D341Med (cell line): ENCODE data around the gene HDGFL2.
"Not testable (repeated sequence)": the region's sequence is repeated elsewhere in the genome, so short reads cannot be mapped to it uniquely, and the experiment has no call there.

Source experiments
- DNase-seq: peaks from one replicate; pipeline ENCODE4 v3.0.0; 2012; ENCODE audit warnings: low spot score

The HDGFL2 gene

DNA sequence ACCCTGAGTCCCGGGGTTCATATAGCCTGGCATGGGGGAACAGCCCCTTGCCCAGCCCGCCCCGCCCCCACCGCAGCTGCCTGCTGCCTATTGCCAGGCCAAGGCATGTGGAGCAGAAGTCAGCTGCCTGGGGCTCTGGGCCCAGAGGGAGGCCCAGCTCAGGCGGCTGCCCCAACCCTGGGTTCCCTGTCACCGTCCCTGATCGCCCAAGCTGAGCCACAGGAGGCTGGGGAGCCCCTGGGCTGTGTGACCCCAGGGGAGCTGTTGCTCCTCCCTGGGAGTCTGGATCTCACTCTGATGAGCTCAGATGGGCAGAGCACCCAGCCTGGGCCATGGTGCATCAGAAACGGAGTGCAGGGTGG is 44.8 kb downstream of the HDGFL2 start:
- no peak for DNase-seq

GRCh38 chr19:4517451-4518057 is 45.5 kb downstream of the HDGFL2 start:
- no peak for DNase-seq

- DNase-seq: no peak
Measured at GRCh38 chr19:4518345-4519171, 46.5 kb downstream of the HDGFL2 start, which contains the start of gene PLIN4. TSS of gene PLIN4 (minus strand) at chr19:4518486. CDS start at chr19:4518272, 214 bp downstream.

- no peak for DNase-seq
Measured at GRCh38 chr19:4519172-4519496, 47.0 kb downstream of the HDGFL2 start.

- no peak for DNase-seq
Measured at GRCh38 chr19:4519521-4520277, 47.6 kb downstream of the HDGFL2 start.

- DNase-seq: no peak
Measured at GRCh38 chr19:4521170-4521887, 49.2 kb downstream of the HDGFL2 start.

DNA sequence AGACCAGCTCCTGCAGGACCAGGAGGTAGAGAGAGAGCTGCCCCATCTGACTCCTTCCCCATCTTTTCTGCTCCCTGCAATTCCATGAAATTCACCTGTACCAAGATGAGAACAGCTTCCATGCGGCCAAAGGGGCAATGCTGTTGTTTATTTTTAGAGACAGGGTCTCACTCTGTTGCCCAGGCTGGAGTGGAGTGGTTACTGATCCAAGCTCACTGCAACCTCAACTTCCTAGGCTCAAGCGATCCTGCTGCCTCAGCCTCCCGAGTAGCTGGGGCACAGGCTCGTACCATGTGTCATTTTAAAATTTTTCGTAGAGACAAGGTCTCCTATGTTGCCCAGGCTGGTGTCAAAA is 49.8 kb downstream of the HDGFL2 start:
- no peak for DNase-seq

DNA sequence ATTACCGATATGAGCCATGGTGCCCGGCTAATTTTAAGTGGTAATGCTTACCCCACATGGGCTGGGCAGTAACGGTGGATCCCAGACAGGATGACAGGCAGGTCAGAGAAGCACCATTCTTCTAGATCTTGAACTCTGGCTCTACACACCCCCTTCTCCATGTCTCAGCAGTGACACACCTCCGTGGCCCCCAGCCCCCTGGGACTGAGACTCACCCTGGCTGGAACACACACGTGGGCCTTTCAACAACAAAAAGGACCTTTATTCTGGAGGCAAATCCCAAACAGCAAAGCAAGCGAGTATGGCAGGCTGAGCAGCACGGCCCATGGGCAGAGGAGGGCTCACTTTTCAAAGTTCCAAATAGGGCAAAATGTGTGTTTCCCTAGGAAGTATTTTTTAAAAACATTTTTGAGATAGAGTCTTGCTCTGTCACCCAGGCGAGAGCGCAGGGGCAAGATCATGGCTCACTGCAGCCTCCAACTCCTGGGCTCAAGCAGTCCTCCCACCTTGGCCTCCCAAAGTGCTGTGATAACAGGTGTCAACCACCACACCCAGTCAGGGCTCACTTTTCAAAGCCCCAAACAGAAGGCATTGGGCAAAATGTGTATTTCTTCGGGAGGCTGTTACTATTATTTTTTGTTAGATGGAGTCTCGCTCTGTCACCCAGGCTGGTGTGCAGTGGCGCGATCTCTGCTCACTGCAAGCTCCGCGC is 50.4 kb downstream of the HDGFL2 start:
- DNase-seq: no peak

GRCh38 chr19:4523306-4524110 is 51.4 kb downstream of the HDGFL2 start:
- DNase-seq: peak; percentile 72

DNA sequence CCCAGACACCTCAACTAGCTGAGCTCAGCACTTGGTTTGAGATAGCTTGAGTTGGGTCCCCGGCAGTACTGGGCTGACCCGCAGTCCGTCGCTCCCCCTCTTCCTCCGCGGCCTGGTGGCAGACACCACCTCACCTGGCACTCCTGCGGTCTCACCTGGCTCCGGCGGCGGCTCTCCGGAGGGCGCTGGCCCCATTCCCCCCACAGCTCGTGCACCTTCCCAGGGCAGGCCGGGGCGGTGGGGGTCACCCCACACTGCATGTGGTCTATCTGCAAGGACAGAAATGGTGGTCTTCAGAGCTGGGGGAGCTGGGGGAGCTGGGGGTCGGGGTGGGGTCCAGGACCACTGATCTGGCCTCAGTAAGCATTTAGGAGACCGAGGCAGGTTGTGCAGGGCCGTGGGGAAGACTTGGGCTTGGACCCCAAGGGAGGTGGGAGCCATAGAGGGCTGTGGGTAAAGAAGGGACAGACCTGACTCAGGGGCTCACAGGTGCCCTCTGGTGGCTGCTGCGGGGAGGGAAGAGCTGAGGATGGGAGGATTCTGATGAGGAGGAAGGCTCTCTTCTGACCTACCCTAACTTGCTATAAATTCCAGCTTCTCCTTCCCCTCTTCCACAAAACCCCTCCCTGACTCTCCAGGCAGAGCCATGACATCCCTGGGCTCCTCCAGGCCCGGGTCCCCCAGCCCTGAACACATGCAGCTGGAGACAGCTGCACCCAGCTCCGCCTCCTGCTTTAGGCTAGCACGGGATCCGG is 52.9 kb downstream of the HDGFL2 start:
- DNase-seq: peak; percentile 76

- no peak for DNase-seq
Measured at GRCh38 chr19:4525563-4526002, 53.5 kb downstream of the HDGFL2 start.

DNA sequence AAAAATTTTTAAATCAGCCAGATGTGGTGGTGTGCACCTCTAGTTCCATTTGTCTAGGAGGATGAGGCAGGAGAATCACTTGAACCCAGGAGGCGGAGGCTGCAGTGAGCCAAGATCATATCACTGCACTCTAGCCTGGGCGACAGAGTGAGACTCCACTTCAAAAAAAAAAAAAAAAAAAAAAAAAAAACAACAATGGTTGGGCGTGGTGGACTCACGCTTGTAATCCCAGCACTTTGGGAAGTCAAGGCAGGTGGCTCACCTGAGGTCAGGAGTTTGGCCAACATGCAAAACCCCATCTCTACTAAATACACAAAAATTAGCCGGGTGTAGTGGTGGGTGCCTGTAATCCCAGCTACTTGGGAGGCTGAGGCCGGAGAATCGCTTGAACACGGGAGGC is 55.3 kb downstream of the HDGFL2 start:
- DNase-seq: not testable (repeated sequence)

DNA sequence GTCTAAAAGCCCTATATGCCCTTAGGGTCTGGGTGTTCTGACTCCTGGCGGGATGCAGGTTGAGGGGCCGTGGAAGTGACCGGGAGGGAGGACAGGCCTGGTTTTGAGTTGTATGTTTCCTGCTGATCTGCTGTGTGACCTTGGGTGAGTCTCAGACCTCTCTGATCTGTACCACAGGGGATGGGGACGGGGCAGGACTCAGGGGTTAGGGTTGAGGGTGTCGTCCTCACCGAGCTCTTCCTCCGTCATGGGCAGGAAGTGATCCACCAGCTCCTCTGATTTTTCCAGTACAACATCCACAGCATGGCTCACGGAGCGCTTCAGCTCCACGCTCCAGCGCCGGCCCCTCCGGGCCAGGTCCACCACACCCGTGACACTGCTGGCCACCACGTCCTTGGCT is 56.7 kb downstream of the HDGFL2 start:
- no peak for DNase-seq

- DNase-seq: no peak
Measured at GRCh38 chr19:4529924-4530522, 57.9 kb downstream of the HDGFL2 start.

- no peak for DNase-seq
Measured at GRCh38 chr19:4531562-4532165, 59.6 kb downstream of the HDGFL2 start.

DNA sequence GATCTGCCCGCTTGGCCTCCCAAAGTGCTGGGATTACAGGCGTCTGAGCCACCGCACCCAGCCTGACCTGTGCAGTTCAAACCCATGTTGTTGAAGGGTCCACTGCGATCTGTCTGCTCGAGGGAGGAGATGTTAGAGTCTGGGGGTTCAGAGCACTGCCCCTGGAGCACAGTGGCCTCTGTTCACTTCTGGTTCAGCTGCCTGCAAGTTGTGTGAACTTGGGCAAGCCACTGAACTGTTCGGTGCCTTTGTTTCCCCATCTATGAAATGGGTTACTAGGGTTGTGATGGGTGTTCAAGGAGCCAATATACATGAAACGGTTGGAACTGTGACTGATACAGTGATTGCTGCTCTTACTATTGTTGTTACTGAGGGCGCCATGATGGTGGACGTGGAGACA is 61.2 kb downstream of the HDGFL2 start:
- DNase-seq: no peak

DNA sequence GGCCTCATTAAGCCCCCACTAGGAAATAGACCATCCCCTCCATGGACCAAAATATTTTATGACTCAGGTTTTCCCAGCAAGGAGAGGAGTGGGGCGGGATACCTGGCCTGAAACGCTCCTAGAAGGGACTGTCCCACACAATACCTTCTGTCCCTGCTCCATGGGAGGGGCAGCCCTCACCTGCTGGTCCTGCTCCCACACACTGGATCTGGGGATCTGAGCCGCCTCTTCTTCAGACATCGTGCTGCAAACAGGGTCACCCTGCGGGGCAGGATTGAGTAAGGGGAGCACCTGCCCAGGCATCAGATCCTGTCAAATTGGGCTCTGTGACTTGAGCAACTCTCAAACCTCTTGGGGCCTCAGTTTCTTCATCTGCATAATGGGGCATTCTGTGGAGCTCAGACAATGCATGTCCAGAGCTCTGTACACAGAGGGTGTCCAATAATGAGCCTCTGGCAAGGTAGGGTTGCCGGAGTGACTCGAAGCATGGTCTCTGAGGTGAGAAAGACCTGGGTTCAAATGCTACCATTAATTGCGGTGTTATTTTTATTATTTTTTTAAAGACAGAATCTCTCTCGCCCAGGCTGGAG is 61.8 kb downstream of the HDGFL2 start:
- DNase-seq: no peak

- peak; percentile 95 for DNase-seq
Measured at GRCh38 chr19:4534836-4535658, 63.0 kb downstream of the HDGFL2 start, which contains the start of gene PLIN5. TSS of gene PLIN5 (minus strand) at chr19:4535224. CDS start at chr19:4534074, 1,150 bp downstream.
